Muscle of leg (tissue), 9 donors: ENCODE measurements around the gene PIWIL4. TPM values are rescaled to one million over a fixed set of nuclear protein-coding genes. Genes with fewer than 3 reads are reported as not detected.

Experiments
- polyA plus RNA-seq, 8 donors: library from polyadenylated mRNA; unstranded; fragments of 120-200 nt; gene quantifications; one replicate each; pipeline versions ENCODE4 v1.2.1 to v1.2.3, GENCODE V29; 2013; ENCODE audit warnings: inconsistent platforms in 1 of 8, low replicate concordance in 1 of 8; ENCODE audit not compliant: insufficient read length in 8 of 8, insufficient read depth in 1 of 8
- total RNA-seq: library from RNA; stranded (reverse); fragments of 120-200 nt; gene quantifications from one replicate; pipeline ENCODE4 v1.2.4, GENCODE V29; 2013

Gene PIWIL4
- total and polyA plus RNA-seq, 9 donors: 2.6 to 5.2 (median 3.6) TPM

Other genes with a start within 250 kb of the PIWIL4 start
- 0.09 TPM for gene GPR83, start 165.9 kb upstream of the PIWIL4 start, total RNA-seq
- under 1 TPM; 0.16 to 0.31 (median 0.19) TPM for gene GPR83, start 165.9 kb upstream of the PIWIL4 start, polyA plus RNA-seq
- gene MRE11, start 73.5 kb upstream of the PIWIL4 start, total RNA-seq: 18.3 TPM
- gene MRE11, start 73.5 kb upstream of the PIWIL4 start, polyA plus RNA-seq: 10 to 100 TPM in 7 of 8 donors, 1 to 10 TPM in 1; 8.0 to 22.6 (median 14.0) TPM
- 17.1 TPM for gene ANKRD49, start 73.4 kb upstream of the PIWIL4 start, total RNA-seq
- 10 to 100 TPM; 10.0 to 14.0 (median 12.2) TPM for gene ANKRD49, start 73.4 kb upstream of the PIWIL4 start, polyA plus RNA-seq
- not detected for gene C11orf97, start 54.9 kb upstream of the PIWIL4 start, total RNA-seq
- gene C11orf97, start 54.9 kb upstream of the PIWIL4 start, polyA plus RNA-seq: not detected
- gene FUT4, start 23.4 kb upstream of the PIWIL4 start, total RNA-seq: 5.0 TPM
- 1 to 10 TPM; 5.1 to 7.4 (median 5.4) TPM for gene FUT4, start 23.4 kb upstream of the PIWIL4 start, polyA plus RNA-seq
- gene AMOTL1, start 201.0 kb downstream of the PIWIL4 start, total RNA-seq: 53.9 TPM
- gene AMOTL1, start 201.0 kb downstream of the PIWIL4 start, polyA plus RNA-seq: 10 to 100 TPM; 31.1 to 61.9 (median 48.2) TPM